Right renal pelvis (tissue), 4 donors: ENCODE results near the gene ATP6V0A1. TPM values are rescaled to one million over a fixed set of nuclear protein-coding genes. Genes with fewer than 3 reads are reported as not detected.
"Not testable (repeated sequence)": the region's sequence is repeated elsewhere in the genome, so short reads cannot be mapped to it uniquely, and the experiment has no call there.

Experiments
- DNase-seq, 4 donors: peaks; one replicate each; pipeline ENCODE4 v3.0.0-alpha.2; 2013; ENCODE audit warnings: low read depth in 4 of 4, low spot score in 3 of 4, missing footprints in 1 of 4
- polyA plus RNA-seq, 4 donors: library from polyadenylated mRNA; unstranded; fragments of 120-200 nt; gene quantifications; one replicate each; pipeline ENCODE4 v1.2.1, GENCODE V29; 2013; ENCODE audit not compliant: insufficient read length in 4 of 4

The ATP6V0A1 gene
- polyA plus RNA-seq, 4 donors = 43.1 to 58.2 (median 55.1) TPM

DNA sequence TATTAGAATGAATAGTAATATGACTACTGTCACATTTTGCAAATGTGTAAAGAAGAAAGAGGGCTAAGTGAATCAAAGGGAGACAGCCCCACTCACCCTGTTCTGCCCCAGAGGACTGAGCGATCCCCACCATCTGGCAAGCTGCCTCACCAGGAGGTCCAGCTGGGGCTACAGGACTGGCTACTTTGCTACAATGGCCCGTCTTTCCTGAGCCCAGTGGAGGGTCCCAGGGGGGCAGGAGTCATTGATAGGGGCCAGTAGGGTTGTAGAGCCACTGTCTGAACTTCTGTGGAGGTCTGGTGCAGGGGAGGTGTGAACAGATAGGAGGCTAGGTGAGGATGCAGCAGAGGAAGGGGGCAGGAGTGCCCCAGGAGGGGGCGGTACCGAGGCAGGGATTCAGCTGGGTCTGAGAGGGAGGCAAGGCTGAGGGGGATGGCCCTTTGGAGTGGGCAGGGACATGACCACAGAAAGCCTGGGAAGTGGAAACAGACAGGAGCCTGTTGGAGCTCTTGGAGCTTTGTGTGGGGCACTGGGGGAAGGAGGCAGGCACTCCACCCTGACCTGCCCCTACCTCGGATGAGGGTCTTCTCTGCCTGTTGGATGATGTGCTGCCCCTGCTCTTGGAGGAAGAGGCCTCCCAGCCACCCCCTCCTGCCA, 97.4 kb downstream of the ATP6V0A1 start:
- not testable (repeated sequence) for DNase-seq

GRCh38 chr17:42559075-42559474, 100.4 kb downstream of the ATP6V0A1 start:
- DNase-seq = no peak

- no peak for DNase-seq
These were observed 101.6 kb downstream of the ATP6V0A1 start for GRCh38 chr17:42560246-42560645.

GRCh38 chr17:42561897-42562387, 103.3 kb downstream of the ATP6V0A1 start, which contains the start of gene COASY:
TSS of gene COASY (plus strand) at chr17:42562148. CDS start at chr17:42562623, 475 bp downstream.
- DNase-seq = peak; percentile 95 to 98 (median 96)

DNA sequence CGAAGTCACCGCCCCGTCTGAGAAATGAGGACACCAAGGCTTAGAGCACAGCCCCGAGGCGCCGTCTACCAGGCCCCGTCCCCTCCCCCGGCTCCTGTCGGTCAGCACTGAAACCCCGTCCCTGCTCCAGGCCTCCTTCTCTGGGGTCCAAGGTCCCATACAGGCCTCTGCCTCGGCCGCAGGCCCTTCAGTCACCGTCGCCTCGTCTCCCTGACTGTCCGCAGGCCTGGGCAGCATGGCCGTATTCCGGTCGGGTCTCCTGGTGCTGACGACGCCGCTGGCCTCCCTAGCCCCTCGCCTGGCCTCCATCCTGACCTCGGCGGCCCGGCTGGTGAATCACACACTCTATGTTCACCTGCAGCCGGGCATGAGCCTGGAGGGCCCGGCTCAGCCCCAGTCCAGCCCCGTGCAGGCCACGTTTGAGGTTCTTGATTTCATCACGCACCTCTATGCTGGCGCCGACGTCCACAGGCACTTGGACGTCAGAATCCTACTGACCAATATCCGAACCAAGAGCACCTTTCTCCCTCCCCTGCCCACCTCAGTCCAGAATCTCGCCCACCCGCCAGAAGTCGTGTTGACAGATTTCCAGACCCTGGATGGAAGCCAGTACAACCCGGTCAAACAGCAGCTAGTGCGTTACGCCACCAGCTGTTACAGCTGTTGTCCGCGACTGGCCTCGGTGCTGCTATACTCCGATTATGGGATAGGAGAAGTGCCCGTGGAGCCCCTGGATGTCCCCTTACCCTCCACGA, 103.9 kb downstream of the ATP6V0A1 start:
- no peak for DNase-seq

- DNase-seq = no peak
These were observed 104.4 kb downstream of the ATP6V0A1 start for GRCh38 chr17:42563143-42563509.

DNA sequence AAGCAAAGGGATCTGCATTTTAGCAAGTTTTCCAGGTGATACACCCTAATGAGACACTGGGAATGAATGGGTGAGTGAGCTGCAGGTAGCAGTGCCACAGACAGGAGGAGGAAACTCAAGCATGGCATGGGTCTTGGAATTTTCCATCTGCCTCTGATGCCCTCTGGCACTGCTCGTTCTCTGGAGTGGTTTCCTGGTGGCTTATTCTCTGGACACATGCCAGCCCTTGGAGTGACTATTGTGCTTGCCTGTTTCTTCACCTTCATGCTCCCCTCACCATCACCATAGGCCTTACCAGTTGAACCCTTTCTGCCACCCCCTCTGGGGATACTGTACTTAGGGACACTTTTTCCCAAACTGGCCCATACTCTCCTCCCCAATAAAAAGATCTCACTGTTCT, 104.9 kb downstream of the ATP6V0A1 start:
- no peak for DNase-seq

DNA sequence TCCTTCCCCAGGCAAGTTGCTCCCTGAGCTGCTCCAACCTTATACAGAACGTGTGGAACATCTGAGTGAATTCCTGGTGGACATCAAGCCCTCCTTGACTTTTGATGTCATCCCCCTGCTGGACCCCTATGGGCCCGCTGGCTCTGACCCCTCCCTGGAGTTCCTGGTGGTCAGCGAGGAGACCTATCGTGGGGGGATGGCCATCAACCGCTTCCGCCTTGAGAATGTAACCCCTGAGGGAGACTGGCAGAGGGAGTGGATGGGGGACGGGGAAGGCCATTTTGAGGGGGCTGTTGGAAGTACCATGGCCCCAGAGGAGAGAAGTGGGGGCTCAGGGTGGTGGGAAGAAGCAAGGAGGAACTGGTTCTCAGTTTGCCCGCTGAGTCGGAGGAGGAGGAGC, 105.3 kb downstream of the ATP6V0A1 start:
- no peak for DNase-seq

GRCh38 chr17:42564815-42565522, 106.3 kb downstream of the ATP6V0A1 start:
- DNase-seq = no peak

GRCh38 chr17:42565523-42566214, 107.0 kb downstream of the ATP6V0A1 start:
- DNase-seq = no peak

GRCh38 chr17:42566215-42566882, 107.7 kb downstream of the ATP6V0A1 start:
- no peak for DNase-seq

DNA sequence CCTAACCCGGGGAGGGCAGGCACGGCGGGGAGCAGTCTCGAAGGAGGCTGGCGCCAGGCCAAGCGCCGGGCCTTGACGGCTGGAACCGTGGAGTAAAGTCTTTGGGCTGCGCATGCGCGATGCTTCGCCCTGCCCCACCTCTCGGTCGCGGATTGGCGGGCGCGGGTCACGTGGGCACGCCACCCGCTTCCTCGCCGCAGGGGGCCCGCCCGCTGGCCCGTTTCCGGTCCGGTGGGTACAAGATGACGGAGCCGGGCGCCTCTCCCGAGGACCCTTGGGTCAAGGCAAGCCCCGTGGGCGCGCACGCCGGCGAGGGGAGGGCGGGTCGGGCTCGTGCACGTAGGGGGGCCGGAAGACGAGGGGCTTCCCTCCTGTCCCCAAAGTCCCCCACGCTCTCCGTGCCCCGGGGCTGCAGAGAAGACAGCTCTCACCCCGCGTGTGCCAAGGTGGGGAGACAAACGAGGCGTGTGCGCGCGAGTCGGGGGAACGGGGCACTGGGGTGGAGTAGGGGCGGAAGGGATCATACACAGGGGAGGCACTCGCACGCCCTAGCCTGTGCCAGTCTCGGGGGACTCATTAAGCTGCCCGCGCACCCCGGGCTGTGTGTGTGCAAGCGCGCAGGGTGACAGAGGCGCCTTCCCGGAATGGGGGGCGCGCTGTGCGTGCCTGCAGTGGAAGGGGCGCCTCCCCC, 108.3 kb downstream of the ATP6V0A1 start, which contains the start of gene MLX:
TSS of gene MLX (plus strand) at position 218 of the 691 bp plus-strand sequence. CDS start at position 243, 25 bp downstream.
- DNase-seq = peak; percentile 75 to 89 (median 79)

GRCh38 chr17:42568341-42569111, 109.8 kb downstream of the ATP6V0A1 start:
- DNase-seq = no peak

- no peak for DNase-seq
These were observed 113.0 kb downstream of the ATP6V0A1 start for GRCh38 chr17:42571435-42572225.
